Neural progenitor cell (in vitro differentiated cells): ENCODE measurements around the gene GDF7. TPM values are rescaled to one million over a fixed set of nuclear protein-coding genes. Genes with fewer than 3 reads are reported as not detected.

ENCODE experiments used
- DNase-seq: peaks from one replicate; pipeline ENCODE4 v3.0.0-alpha.2; 2016; ENCODE audit warnings: low spot score
- H2AFZ ChIP-seq: fragments of 200-600 bp; sonication (generic); replicated peaks from 2 replicates; pipeline ENCODE4 v1.6.1; 2016; ENCODE audit warnings: antibody characterized with exemption
- H3F3A ChIP-seq: fragments of 200-600 bp; sonication (generic); 2 replicates; pipeline ENCODE4 v1.6.1; 2016; ENCODE audit warnings: antibody characterized with exemption, low read depth
- H3K27ac ChIP-seq: fragments of 200-600 bp; sonication (generic); 2 replicates; pipeline ENCODE4 v1.5.1; 2016; ENCODE audit warnings: mild to moderate bottlenecking
- H3K27me3 ChIP-seq: fragments of 200-600 bp; sonication (generic); 2 replicates; pipeline ENCODE4 v1.6.1; 2016; ENCODE audit warnings: mild to moderate bottlenecking, moderate library complexity
- H3K36me3 ChIP-seq: fragments of 200-600 bp; sonication (generic); 2 replicates; pipeline ENCODE4 v1.5.1; 2016
- H3K4me1 ChIP-seq: fragments of 200-600 bp; sonication (generic); 2 replicates; pipeline ENCODE4 v1.6.1; 2016; ENCODE audit warnings: mixed run types
- H3K4me2 ChIP-seq: fragments of 200-600 bp; sonication (generic); 2 replicates; pipeline ENCODE4 v1.6.1; 2016
- H3K4me3 ChIP-seq: fragments of 200-600 bp; sonication (generic); 2 replicates; pipeline ENCODE4 v1.5.1; 2016
- H3K79me2 ChIP-seq: fragments of 200-600 bp; sonication (generic); 2 replicates; pipeline ENCODE4 v1.6.1; 2016; ENCODE audit warnings: low read depth
- H3K9ac ChIP-seq: fragments of 200-600 bp; sonication (generic); 2 replicates; pipeline ENCODE4 v1.6.1; 2016
- H3K9me3 ChIP-seq: fragments of 200-600 bp; sonication (generic); 2 replicates; pipeline ENCODE4 v1.5.1; 2016; ENCODE audit warnings: low read depth
- H4K20me1 ChIP-seq: fragments of 200-600 bp; sonication (generic); 2 replicates; pipeline ENCODE4 v1.6.1; 2016; ENCODE audit warnings: low read depth
- H3K27ac Mint-ChIP-seq: 3 replicates; pipeline ENCODE4 v1.8.0; 2021; ENCODE audit warnings: mixed read lengths
- H3K27me3 Mint-ChIP-seq: 2 replicates; pipeline ENCODE4 v1.8.0; 2022; ENCODE audit warnings: low read depth, mild to moderate bottlenecking, inconsistent platforms, moderate library complexity, mixed read lengths; ENCODE audit not compliant: insufficient read depth
- H3K36me3 Mint-ChIP-seq: 3 replicates; pipeline ENCODE4 v1.8.0; 2021; ENCODE audit warnings: mixed read lengths
- H3K4me1 Mint-ChIP-seq: 3 replicates; pipeline ENCODE4 v1.8.0; 2021; ENCODE audit warnings: mixed read lengths
- H3K4me3 Mint-ChIP-seq: 3 replicates; pipeline ENCODE4 v1.8.0; 2021; ENCODE audit warnings: mild to moderate bottlenecking, moderate library complexity, mixed read lengths
- H3K9me3 Mint-ChIP-seq: 3 replicates; pipeline ENCODE4 v1.8.0; 2020; ENCODE audit warnings: mixed read lengths
- EZH2 ChIP-seq: fragments of 200-600 bp; sonication (generic); IDR thresholded peaks from 2 replicates; pipeline ENCODE4 v1.6.1; 2017; ENCODE audit warnings: antibody characterized with exemption, mild to moderate bottlenecking, moderate library complexity
- EZH2phosphoT487 ChIP-seq: fragments of 200-600 bp; sonication (generic); IDR thresholded peaks from 2 replicates; pipeline ENCODE4 v1.6.1; 2017; ENCODE audit warnings: antibody characterized with exemption
- total RNA-seq: library from RNA; depleted of rRNA; stranded (reverse); fragments of >200 nt; gene quantifications from 2 replicates; pipeline ENCODE4 v1.2.3, GENCODE V29; 2015; ENCODE audit warnings: low replicate concordance
- TF ChIP-seq, protein P1 (sequence below): fragments of 200-600 bp; sonication (generic); IDR thresholded peaks from 2 replicates; pipeline ENCODE4 v1.5.1; 2017; ENCODE audit warnings: antibody characterized with exemption, mild to moderate bottlenecking

The GDF7 gene
- total RNA-seq, 1 donor from 2014 or later = not detected

DNA sequence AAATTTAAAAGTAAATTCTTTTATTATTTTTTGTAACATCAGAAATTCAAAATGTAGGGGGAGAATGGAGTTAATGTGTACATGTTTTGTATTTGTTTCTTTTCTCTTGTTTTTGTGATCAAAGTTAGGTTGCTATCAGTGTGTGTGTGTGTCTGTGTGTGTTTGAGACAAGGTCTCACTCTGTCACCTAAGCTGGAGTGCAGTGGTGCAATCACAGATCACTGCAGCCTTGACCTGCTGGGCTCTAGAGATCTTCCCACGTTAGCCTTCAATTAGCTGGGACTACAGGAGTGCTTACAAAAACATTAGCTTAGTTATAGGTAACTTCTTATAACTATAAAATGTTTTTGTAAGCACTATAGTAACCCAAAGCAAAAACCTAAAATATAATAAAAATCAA lies 50.7 kb downstream of the GDF7 start:
- Mint-ChIP-seq H3K4me3 (no peak overlapping the region), H3K4me1 (no peaks in the 10 kb centered on the region), H3K27me3 (no peaks in the 10 kb centered on the region), H3K27ac (no peak overlapping the region), H3K9me3 (peaks cover 30% of the 10 kb centered on the region), H3K36me3 (peaks cover 44% of the 10 kb centered on the region)
- H3F3A ChIP-seq = no peaks in the 10 kb centered on the region
- H3K27me3 ChIP-seq = no peaks in the 10 kb centered on the region
- DNase-seq = no peak
- H3K9me3 ChIP-seq = no peaks in the 10 kb centered on the region
- no peak overlapping the region for H3K4me2 ChIP-seq
- H3K4me1 ChIP-seq = no peaks in the 10 kb centered on the region
- H3K9ac ChIP-seq = no peak overlapping the region
- H3K36me3 ChIP-seq = no peaks in the 10 kb centered on the region
- peaks cover 18% of the 10 kb centered on the region for H3K79me2 ChIP-seq
- H3K4me3 ChIP-seq = no peak overlapping the region
- TF ChIP-seq EZH2 = no peak
- TF ChIP-seq, protein P1, sequence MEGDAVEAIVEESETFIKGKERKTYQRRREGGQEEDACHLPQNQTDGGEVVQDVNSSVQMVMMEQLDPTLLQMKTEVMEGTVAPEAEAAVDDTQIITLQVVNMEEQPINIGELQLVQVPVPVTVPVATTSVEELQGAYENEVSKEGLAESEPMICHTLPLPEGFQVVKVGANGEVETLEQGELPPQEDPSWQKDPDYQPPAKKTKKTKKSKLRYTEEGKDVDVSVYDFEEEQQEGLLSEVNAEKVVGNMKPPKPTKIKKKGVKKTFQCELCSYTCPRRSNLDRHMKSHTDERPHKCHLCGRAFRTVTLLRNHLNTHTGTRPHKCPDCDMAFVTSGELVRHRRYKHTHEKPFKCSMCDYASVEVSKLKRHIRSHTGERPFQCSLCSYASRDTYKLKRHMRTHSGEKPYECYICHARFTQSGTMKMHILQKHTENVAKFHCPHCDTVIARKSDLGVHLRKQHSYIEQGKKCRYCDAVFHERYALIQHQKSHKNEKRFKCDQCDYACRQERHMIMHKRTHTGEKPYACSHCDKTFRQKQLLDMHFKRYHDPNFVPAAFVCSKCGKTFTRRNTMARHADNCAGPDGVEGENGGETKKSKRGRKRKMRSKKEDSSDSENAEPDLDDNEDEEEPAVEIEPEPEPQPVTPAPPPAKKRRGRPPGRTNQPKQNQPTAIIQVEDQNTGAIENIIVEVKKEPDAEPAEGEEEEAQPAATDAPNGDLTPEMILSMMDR = no peak
- no peak overlapping the region for H2AFZ ChIP-seq
- no peaks in the 10 kb centered on the region for H4K20me1 ChIP-seq
- H3K27ac ChIP-seq = no peak overlapping the region

DNA sequence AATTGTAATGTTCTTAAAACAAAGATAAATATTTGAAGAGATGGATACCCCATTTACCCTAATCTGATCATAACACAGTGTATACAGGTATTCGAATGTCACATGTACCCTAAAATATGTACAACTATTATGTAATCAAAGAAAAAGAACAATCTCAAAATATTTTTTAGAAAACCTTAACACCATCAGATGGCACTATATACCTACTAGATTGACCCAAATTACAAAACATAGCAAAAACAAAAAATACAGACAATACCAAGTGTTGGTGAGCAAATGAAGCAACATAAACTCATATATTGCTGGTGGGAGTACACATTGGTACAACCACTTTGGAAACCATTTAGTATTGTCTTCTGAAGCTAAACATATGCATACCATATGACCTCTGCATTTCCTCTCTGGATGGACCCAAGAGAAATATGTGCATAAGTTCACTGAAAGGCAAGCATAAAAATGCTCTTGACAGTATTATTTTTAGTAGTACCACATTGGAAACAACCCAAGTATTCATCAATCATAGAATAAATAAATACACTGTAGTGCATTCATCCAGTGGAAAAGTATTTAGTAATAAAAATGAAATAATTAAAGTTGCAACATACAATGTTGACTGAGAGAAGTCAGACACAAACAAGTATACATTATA lies 55.8 kb downstream of the GDF7 start:
- Histone ChIP-seq H3K4me3 (no peak overlapping the region), H3K36me3 (no peaks in the 10 kb centered on the region), H3F3A (no peaks in the 10 kb centered on the region), H3K9me3 (no peaks in the 10 kb centered on the region), H3K79me2 (peaks cover 13% of the 10 kb centered on the region), H3K9ac (no peak overlapping the region), H3K27ac (no peak overlapping the region), H3K27me3 (no peaks in the 10 kb centered on the region), H3K4me1 (no peaks in the 10 kb centered on the region), H4K20me1 (no peaks in the 10 kb centered on the region), H2AFZ (no peak overlapping the region), H3K4me2 (no peak overlapping the region)
- peaks cover 2% of the 10 kb centered on the region for H3K27me3 Mint-ChIP-seq
- H3K27ac Mint-ChIP-seq = no peak overlapping the region
- peaks cover 37% of the 10 kb centered on the region for H3K36me3 Mint-ChIP-seq
- H3K9me3 Mint-ChIP-seq = peaks cover 10% of the 10 kb centered on the region
- TF ChIP-seq, protein P1 = no peak
- TF ChIP-seq EZH2 (no peak), EZH2phosphoT487 (no peak)
- peaks cover under 1% of the 10 kb centered on the region for H3K4me1 Mint-ChIP-seq
- no peak for DNase-seq
- no peak overlapping the region for H3K4me3 Mint-ChIP-seq

DNA sequence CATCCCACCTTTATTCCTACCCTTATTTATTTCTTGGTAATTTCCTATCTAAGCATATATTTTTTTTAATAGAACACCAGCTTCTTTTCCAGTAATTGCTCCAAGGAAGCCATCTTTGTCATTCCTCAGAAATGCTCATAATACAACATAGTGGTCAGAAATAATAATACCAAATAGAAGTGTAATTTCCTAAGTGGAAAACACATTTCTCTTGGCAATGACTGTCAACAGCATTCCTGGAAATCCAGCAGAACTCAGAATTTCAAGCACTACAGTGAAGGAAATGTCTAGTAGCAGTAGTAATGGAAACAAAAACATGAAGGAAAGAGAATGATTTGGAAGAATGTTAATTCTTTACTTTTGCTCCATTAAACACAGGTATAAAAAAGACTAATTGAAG lies 56.6 kb downstream of the GDF7 start:
- H3K9me3 ChIP-seq = no peaks in the 10 kb centered on the region

More for the DNA sequence above, 56.6 kb downstream of the GDF7 start:
- Histone ChIP-seq H3K27ac (no peak overlapping the region), H3K4me2 (no peak overlapping the region), H3K9ac (no peak overlapping the region), H3F3A (no peaks in the 10 kb centered on the region), H3K4me3 (no peak overlapping the region), H3K36me3 (no peaks in the 10 kb centered on the region), H3K27me3 (no peaks in the 10 kb centered on the region), H3K79me2 (peaks cover 13% of the 10 kb centered on the region), H3K4me1 (peaks cover 3% of the 10 kb centered on the region), H2AFZ (no peak overlapping the region), H4K20me1 (no peaks in the 10 kb centered on the region)
- TF ChIP-seq EZH2phosphoT487 = no peak
- TF ChIP-seq EZH2 = no peak
- TF ChIP-seq, protein P1 = no peak
- Mint-ChIP-seq H3K4me3 (no peak overlapping the region), H3K27me3 (peaks cover 2% of the 10 kb centered on the region), H3K36me3 (peaks cover 37% of the 10 kb centered on the region), H3K9me3 (peaks cover 10% of the 10 kb centered on the region), H3K4me1 (peaks cover 9% of the 10 kb centered on the region), H3K27ac (no peak overlapping the region)
- no peak for DNase-seq
